Measurements from ENCODE around the gene SHC1. TPM values are rescaled to one million over a fixed set of nuclear protein-coding genes. Genes with fewer than 3 reads are reported as not detected.
A peak's percentile ranks its signal among the peaks of the same experiment; 100 is the strongest.

SHC1 gene
- total RNA-seq, 1 experiment from 2014 or later, result 333 TPM

GRCh38 chr1:155011437-155012025 lies 41.0 kb upstream of the SHC1 start:
- no peak for DNase-seq
- Histone ChIP-seq H3K4me3 (ENCODE audit: insufficient read depth, low read depth, low read length) (no peak overlapping the region), H3K27me3 (ENCODE audit: control insufficient read depth, insufficient read depth, low read length) (no peaks in the 10 kb centered on the region), H3K36me3 (replicated peaks; ENCODE audit: control insufficient read depth, insufficient read depth, low read length) (peaks cover 5% of the 10 kb centered on the region)

DNA sequence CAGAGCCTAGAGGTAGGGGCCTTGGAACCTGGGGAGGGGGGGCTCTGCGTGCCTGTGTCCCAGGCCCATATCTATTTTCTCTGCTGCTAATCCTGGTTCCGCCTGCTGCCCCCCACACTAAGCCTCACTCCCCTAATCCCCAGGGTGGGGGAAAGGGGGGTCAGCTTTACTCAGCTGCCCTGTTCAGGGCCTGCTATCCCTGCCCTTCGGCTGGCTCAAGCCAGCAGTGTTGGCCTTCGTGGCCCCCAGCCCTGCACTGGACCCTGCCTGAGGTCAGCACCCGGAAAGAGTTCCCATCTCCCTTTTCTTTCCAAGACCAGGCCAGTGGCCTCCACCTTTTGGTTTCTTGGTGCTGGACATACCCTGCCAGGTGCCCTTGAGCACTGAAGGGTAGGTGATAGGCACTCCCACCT lies 40.5 kb upstream of the SHC1 start:
- no peaks in the 10 kb centered on the region for H3K27me3 ChIP-seq (ENCODE audit: control insufficient read depth, insufficient read depth, low read length)
- no peak overlapping the region for H3K4me3 ChIP-seq (ENCODE audit: insufficient read depth, low read depth, low read length)
- DNase-seq, result peak; percentile 50
- H3K36me3 ChIP-seq (replicated peaks; ENCODE audit: control insufficient read depth, insufficient read depth, low read length), result peaks cover 4% of the 10 kb centered on the region

DNA sequence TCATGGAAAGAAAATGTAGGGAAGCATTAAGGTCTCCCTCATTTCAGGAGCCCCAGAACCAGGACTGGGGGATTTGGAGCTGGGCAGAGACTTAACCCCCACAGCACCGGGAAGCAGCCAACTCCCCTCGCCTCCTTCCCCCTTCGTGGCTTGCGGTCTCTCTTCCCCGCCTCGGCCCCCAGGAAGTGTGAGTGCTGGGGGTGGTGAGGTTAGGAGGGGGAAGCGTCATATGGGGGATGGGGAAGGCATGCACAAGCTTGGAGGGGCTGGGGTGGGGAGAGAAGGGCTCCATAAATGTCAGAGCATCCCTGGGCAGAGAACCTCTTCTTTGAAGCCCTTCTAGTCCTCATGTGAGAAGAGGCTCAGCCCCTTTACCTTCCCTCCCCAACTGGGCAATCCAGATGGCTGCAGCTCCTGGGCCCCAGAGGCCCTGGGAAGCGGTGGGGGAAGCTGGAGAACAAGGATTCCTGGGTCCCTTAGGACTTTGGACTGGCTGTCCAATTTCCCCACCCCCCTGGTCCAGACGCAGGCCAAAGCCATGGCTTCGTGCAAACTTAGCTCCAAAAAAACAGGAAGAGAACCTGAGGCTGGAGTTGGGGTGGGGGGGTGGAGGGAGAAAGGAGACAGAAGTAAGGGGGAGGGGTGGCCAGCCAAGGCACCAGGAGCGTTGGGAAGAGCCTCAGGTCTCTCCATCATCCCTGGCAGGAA lies 39.8 kb upstream of the SHC1 start:
- Histone ChIP-seq H3K4me3 (ENCODE audit: insufficient read depth, low read depth, low read length) (no peak overlapping the region), H3K27me3 (ENCODE audit: control insufficient read depth, insufficient read depth, low read length) (no peaks in the 10 kb centered on the region), H3K36me3 (replicated peaks; ENCODE audit: control insufficient read depth, insufficient read depth, low read length) (peaks cover 4% of the 10 kb centered on the region; the same call in 1 of the 2 replicates)
- DNase-seq, result no peak

DNA sequence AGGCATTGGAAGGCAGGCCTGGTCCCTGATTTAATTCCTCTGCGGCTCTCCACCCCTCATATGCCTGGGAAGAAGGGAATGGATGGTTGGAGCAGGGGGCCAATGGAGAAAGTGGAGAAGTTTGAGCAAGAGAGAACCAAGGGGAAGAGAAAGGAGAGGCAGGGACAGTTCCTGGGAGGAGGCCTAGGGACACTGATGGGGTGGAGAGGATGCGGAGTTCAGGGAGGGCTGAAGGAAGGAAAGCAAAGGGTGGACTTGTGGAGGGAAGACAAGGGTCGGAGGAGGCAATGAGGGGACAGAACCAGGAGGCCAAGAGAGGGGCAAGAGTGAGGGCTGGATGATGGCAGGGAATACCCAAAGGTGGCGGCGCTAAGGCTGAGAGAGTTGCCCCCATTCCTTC lies 39.2 kb upstream of the SHC1 start:
- Histone ChIP-seq H3K36me3 (replicated peaks; ENCODE audit: control insufficient read depth, insufficient read depth, low read length) (peaks cover 2% of the 10 kb centered on the region; the same call in 1 of the 2 replicates), H3K4me3 (ENCODE audit: insufficient read depth, low read depth, low read length) (no peak overlapping the region), H3K27me3 (ENCODE audit: control insufficient read depth, insufficient read depth, low read length) (no peaks in the 10 kb centered on the region)
- DNase-seq, result no peak

GRCh38 chr1:155009221-155009711 lies 38.7 kb upstream of the SHC1 start:
- no peak overlapping the region for H3K4me3 ChIP-seq (ENCODE audit: insufficient read depth, low read depth, low read length)
- peak; percentile 51 for DNase-seq

DNA sequence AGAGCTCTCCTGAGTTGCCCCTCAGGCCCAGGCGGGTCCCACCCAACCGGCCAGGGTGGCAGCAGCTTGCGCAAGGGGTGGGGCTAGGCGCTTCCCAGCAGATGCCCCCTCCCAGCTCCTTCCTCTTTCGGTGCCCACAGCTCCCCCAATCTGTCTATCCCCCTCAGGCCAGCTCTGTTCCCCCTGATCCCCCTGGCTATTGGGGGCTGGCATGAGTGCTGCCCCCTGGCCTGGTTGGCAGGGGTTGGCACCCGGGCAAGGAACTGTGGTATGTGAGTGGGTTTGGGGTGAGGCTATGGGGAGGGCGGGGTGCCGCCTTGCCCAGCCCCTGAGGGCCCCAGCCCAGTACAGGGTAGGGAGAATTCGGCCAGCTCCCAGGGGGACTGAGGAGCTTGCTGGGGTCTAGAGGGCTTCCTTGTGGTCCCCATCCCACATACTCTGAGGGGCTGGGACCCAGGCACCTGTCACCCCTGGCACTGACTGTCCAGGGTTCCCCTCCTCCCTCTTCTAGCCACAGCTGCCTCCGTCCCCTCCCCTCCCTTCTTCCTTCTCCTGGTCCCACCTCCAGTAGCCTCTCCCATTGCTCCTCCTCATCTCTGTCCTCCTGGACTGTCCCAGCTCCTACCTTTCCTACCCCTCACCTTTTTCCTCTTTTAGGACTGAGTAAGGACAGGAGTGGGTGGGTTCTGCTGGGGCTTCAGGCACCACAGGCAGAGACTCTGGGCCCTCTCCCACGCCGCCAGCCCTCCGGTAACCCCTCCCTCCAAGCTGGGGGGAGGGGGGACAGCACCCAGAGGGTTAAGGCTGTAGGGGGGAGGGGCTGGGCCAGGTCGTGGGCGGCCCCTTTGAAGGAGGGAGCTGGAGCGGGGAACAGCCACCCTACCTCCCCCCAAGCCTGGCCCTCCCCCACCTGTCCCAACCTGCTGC lies 37.7 kb upstream of the SHC1 start:
- DNase-seq, result peak; percentile 84
- Histone ChIP-seq H3K4me3 (ENCODE audit: insufficient read depth, low read depth, low read length) (no peak overlapping the region), H3K27me3 (ENCODE audit: control insufficient read depth, insufficient read depth, low read length) (no peaks in the 10 kb centered on the region), H3K36me3 (replicated peaks; ENCODE audit: control insufficient read depth, insufficient read depth, low read length) (no peaks in the 10 kb centered on the region)

More at GRCh38 chr1:155009221-155009711, 38.7 kb upstream of the SHC1 start:
- peaks cover under 1% of the 10 kb centered on the region; the same call in 1 of the 2 replicates for H3K36me3 ChIP-seq (replicated peaks; ENCODE audit: control insufficient read depth, insufficient read depth, low read length)
- no peaks in the 10 kb centered on the region for H3K27me3 ChIP-seq (ENCODE audit: control insufficient read depth, insufficient read depth, low read length)

DNA sequence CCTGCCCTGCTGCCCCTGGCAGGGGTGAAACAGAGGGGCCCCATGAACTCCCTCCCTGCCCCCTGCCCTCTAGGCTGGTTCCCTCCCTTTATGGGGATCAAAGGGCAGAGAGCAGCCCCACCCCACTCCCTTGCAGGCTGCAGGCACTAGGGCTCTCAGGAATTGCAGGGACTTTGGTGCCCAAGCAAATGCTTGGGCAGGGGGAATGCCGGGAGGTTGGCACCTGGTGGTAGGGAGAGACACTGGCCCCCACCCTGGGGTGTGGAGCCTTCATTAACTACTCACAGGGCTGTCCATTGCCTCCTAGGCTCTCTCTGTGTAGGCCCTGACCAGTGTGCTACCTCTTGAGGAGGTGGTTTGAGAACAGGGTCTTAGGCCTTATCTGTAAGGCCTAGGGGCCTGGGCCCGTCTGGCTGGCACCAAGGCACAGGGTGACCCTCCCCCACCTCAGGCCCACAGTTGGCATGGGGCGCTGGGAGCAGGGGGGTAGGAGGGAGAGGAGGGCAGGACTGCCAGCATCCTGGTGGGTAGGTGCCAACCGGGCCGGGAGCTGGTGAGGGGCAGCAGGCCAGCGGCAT lies 36.8 kb upstream of the SHC1 start:
- H3K4me3 ChIP-seq (ENCODE audit: insufficient read depth, low read depth, low read length), result no peak overlapping the region
- DNase-seq, result peak; percentile 43
- H3K36me3 ChIP-seq (replicated peaks; ENCODE audit: control insufficient read depth, insufficient read depth, low read length), result no peaks in the 10 kb centered on the region
- peaks cover 2% of the 10 kb centered on the region; the same call in 1 of the 2 replicates for H3K27me3 ChIP-seq (ENCODE audit: control insufficient read depth, insufficient read depth, low read length)

DNA sequence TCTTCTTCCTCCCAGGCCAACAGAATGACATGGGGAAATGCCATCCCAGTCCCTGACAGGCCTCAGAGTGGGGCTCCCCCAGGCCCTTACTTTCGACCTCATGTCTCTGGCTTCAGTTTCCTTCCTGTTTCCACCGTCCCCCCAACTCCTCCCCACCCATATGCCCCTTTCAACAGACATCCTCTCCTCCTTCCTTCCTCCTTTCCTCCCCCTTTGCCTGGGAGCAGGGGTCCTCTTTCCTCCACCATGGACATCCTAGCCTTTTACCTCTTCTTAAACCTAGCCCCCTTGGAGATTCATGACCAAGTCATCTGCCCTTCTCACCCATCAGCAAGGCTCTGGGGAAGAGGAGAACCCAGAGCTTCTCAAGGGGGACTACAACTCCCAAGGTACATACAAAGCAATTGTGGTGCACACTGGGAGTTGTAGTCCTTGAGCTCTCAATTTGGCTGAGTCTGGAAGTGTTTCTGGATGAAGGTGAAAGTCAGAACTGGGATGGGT lies 36.1 kb upstream of the SHC1 start:
- Histone ChIP-seq H3K36me3 (replicated peaks; ENCODE audit: control insufficient read depth, insufficient read depth, low read length) (no peaks in the 10 kb centered on the region), H3K4me3 (ENCODE audit: insufficient read depth, low read depth, low read length) (no peak overlapping the region), H3K27me3 (ENCODE audit: control insufficient read depth, insufficient read depth, low read length) (peaks cover 2% of the 10 kb centered on the region; the same call in 1 of the 2 replicates)
- peak; percentile 66 for DNase-seq

- Histone ChIP-seq H3K4me3 (ENCODE audit: insufficient read depth, low read depth, low read length) (no peak overlapping the region), H3K36me3 (replicated peaks; ENCODE audit: control insufficient read depth, insufficient read depth, low read length) (no peaks in the 10 kb centered on the region), H3K27me3 (ENCODE audit: control insufficient read depth, insufficient read depth, low read length) (peaks cover 2% of the 10 kb centered on the region; the same call in 1 of the 2 replicates)
- peak; percentile 55 for DNase-seq
Observed at GRCh38 chr1:155005076-155006011, 34.8 kb upstream of the SHC1 start.

DNA sequence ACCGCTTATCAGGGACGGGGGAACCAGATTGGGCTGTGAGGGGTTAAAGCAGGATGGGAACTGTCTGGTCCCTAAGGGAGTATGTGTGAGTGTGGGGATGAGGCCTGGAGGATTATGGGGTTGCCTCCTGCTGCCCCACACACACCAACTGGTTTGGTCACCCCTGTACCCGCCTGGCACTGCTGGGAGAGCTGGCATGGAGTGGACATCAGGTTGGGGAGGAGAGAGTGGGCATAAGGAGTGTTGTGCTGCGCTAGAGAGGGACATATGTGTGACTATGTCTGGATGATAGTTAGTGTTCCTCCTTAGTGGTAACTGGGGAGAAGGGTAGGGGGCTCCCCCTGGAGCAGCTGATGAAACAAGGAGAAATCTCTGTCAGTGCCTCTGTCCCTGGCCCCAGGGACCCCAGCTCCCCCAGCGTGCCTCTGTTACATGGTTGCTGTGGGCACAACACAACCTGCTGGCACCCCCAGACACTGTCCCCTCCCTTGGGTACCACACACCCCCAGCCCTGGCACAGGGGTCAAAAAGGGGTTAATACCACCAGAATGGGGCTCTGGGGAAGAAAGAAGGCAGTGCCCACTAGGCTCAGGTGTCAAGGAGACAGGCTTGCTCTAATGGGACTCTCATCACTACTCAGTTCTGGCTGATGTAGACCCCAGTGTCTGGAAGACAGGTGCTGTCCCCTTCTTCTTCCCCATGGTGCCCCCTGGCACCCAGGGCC lies 34.0 kb upstream of the SHC1 start:
- peak; percentile 55 for DNase-seq
- peak overlapping the region; percentile 97 for H3K4me3 ChIP-seq (ENCODE audit: insufficient read depth, low read depth, low read length)
- H3K27me3 ChIP-seq (ENCODE audit: control insufficient read depth, insufficient read depth, low read length), result peaks cover 2% of the 10 kb centered on the region; the same call in 1 of the 2 replicates
- H3K36me3 ChIP-seq (replicated peaks; ENCODE audit: control insufficient read depth, insufficient read depth, low read length), result no peaks in the 10 kb centered on the region

DNA sequence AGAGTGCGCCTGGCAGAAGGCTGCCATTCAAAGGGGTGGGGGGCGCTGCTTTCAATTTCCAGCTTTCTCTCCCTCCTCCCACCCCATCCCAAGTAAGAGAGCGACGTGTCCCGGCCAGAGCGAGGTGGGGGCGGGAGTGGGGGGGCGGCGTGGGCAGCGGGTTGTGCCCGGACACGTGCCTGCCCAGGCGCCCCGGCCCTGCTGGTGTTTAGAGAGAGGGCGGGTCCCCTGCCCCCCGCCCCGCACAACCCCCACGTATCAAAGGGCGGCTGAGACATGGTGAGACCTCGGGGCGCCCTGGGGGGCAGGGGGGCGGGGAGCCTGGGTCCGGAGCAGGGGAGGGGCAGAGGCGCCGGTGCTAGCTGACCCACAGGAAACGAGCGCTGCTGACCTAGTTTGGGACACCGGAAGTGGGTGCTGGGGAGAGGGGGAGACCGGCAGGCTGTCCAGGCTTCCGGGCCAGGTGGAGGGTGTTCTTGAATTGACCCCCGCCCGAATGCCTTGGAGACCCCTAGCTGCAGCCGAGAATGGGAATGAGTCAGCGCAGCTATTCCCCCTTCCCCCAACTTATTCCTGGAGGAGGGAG lies 33.3 kb upstream of the SHC1 start:
- peak; percentile 85 for DNase-seq
- Histone ChIP-seq H3K36me3 (replicated peaks; ENCODE audit: control insufficient read depth, insufficient read depth, low read length) (no peaks in the 10 kb centered on the region), H3K4me3 (ENCODE audit: insufficient read depth, low read depth, low read length) (peak overlapping the region; percentile 97), H3K27me3 (ENCODE audit: control insufficient read depth, insufficient read depth, low read length) (peaks cover 2% of the 10 kb centered on the region; the same call in 1 of the 2 replicates)

DNA sequence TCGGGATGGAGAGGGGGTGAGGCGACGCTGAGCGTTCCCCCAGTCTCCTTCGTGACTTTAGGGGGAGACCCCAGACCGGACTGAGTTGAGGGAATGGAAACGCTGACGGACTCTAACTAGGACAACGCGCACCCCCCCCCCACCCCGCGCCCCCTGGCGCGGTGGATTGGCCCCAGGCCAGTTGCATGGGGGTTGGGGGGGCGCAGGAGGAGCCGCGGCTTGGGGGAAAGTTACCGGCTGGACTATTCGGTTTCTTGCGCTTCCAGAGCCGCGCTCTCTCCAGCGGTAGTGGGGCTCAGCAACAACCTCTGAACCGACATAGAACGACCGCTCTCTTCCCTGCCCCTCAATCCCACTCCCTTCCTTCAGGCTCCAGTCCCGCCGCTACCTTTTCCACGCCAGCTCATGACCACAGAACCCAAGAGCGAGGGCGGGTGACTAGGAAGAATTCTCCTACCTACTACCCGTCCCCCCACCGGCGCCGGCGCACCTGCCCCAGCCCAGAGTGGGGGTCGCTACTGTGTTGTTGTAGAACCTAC lies 32.7 kb upstream of the SHC1 start:
- peak; percentile 73 for DNase-seq
- H3K27me3 ChIP-seq (ENCODE audit: control insufficient read depth, insufficient read depth, low read length), result peaks cover 2% of the 10 kb centered on the region; the same call in 1 of the 2 replicates
- H3K4me3 ChIP-seq (ENCODE audit: insufficient read depth, low read depth, low read length), result peak overlapping the region; percentile 97
- H3K36me3 ChIP-seq (replicated peaks; ENCODE audit: control insufficient read depth, insufficient read depth, low read length), result no peaks in the 10 kb centered on the region

All from H7 (cell line).